HepG2 (cell line): Measurements from ENCODE around the gene DDIT4. TPM values are rescaled to one million over a fixed set of nuclear protein-coding genes. Genes with fewer than 3 reads are reported as not detected.

ENCODE experiments used
- AKAP8 ChIP-seq: sonication (generic); formaldehyde crosslinking; IDR thresholded peaks from 2 replicates; pipeline ENCODE4 v1.5.1; 2020; ENCODE audit warnings: mild to moderate bottlenecking, missing genetic modification reagents
- FIP1L1 ChIP-seq: fragments of 200-400 bp; formaldehyde crosslinking; IDR thresholded peaks from 2 replicates; pipeline ENCODE4 v1.6.1; 2018; ENCODE audit warnings: low read depth, mild to moderate bottlenecking, low read length, moderate library complexity, borderline replicate concordance; ENCODE audit not compliant: insufficient read depth
- FOSL1 ChIP-seq: sonication (generic); formaldehyde crosslinking; IDR thresholded peaks from 2 replicates; pipeline ENCODE4 v1.9.0; 2021; ENCODE audit warnings: missing genetic modification reagents, borderline replicate concordance
- FOXA3 ChIP-seq: IDR thresholded peaks from 2 replicates; pipeline ENCODE4 v1.6.1; 2016; ENCODE audit warnings: missing genetic modification reagents, missing compliant biosample characterization
- JDP2 ChIP-seq: sonication (generic); formaldehyde crosslinking; IDR thresholded peaks from 2 replicates; pipeline ENCODE4 v1.8.1; 2022; ENCODE audit warnings: missing genetic modification reagents, borderline replicate concordance
- NFRKB ChIP-seq: fragments of 450-650 bp; IDR thresholded peaks from 2 replicates; pipeline ENCODE4 v1.6.1; 2017
- NR1H2 ChIP-seq: sonication (generic); formaldehyde crosslinking; IDR thresholded peaks from 2 replicates; pipeline ENCODE4 v1.8.1; 2022; ENCODE audit warnings: low read depth, missing genetic modification reagents, borderline replicate concordance
- PCBP1 ChIP-seq: fragments of 200-400 bp; formaldehyde crosslinking; IDR thresholded peaks from 2 replicates; pipeline ENCODE4 v1.6.1; 2017; ENCODE audit warnings: mild to moderate bottlenecking, low read depth, low read length, borderline replicate concordance
- PTBP1 ChIP-seq: fragments of 200-400 bp; formaldehyde crosslinking; IDR thresholded peaks from 2 replicates; pipeline ENCODE4 v1.6.1; 2018; ENCODE audit warnings: low read length, low read depth; ENCODE audit not compliant: poor library complexity, severe bottlenecking
- SAFB2 ChIP-seq: sonication (generic); formaldehyde crosslinking; IDR thresholded peaks from 2 replicates; pipeline ENCODE4 v1.5.1; 2020; ENCODE audit warnings: missing genetic modification reagents, low read depth, mild to moderate bottlenecking, borderline replicate concordance
- SRF ChIP-seq: IDR thresholded peaks from 2 replicates; pipeline ENCODE4 v1.6.1; 2011; ENCODE audit warnings: mild to moderate bottlenecking, low read depth, low read length, moderate library complexity
- TBX3 ChIP-seq: fragments of 450-650 bp; IDR thresholded peaks from 2 replicates; pipeline ENCODE4 v1.6.1; 2017; ENCODE audit warnings: antibody characterized with exemption, mild to moderate bottlenecking, inconsistent platforms, borderline replicate concordance
- TRIM24 ChIP-seq: sonication (generic); formaldehyde crosslinking; IDR thresholded peaks from 2 replicates; pipeline ENCODE4 v1.8.0; 2022; ENCODE audit warnings: mild to moderate bottlenecking, missing genetic modification reagents
- U2AF2 ChIP-seq: fragments of 200-400 bp; formaldehyde crosslinking; IDR thresholded peaks from 2 replicates; pipeline ENCODE4 v1.6.1; 2017; ENCODE audit warnings: low read depth, mild to moderate bottlenecking, low read length
- YY1 ChIP-seq: IDR thresholded peaks from 2 replicates; pipeline ENCODE4 v1.6.1; 2011; ENCODE audit warnings: low read length, low read depth, moderate library complexity, mild to moderate bottlenecking; ENCODE audit not compliant: insufficient read depth, insufficient replicate concordance
- ZFP82 ChIP-seq: sonication (generic); formaldehyde crosslinking; IDR thresholded peaks from 2 replicates; pipeline ENCODE4 v1.5.1; 2020; ENCODE audit warnings: mild to moderate bottlenecking, missing genetic modification reagents, borderline replicate concordance
- ZNF17 ChIP-seq: sonication (generic); formaldehyde crosslinking; IDR thresholded peaks from 2 replicates; pipeline ENCODE4 v1.5.0; 2020; ENCODE audit warnings: mild to moderate bottlenecking, missing genetic modification reagents
- ZNF547 ChIP-seq: sonication (generic); formaldehyde crosslinking; IDR thresholded peaks from 2 replicates; pipeline ENCODE4 v1.5.1; 2020; ENCODE audit warnings: mild to moderate bottlenecking, missing genetic modification reagents
- ZNF569 ChIP-seq: sonication (generic); formaldehyde crosslinking; IDR thresholded peaks from 2 replicates; pipeline ENCODE4 v1.5.0; 2020; ENCODE audit warnings: mild to moderate bottlenecking, missing genetic modification reagents, moderate library complexity, borderline replicate concordance
- ZNF703 ChIP-seq: sonication (generic); formaldehyde crosslinking; IDR thresholded peaks from 2 replicates; pipeline ENCODE4 v1.5.1; 2020; ENCODE audit warnings: missing genetic modification reagents, mild to moderate bottlenecking, moderate library complexity, borderline replicate concordance
- ZNF850 ChIP-seq: sonication (generic); formaldehyde crosslinking; conservative IDR thresholded peaks from 2 replicates; pipeline ENCODE4 v1.9.0; 2021; ENCODE audit warnings: mild to moderate bottlenecking, missing genetic modification reagents
- polyA plus RNA-seq, 8 experiments: library from polyadenylated mRNA; depleted of rRNA in 3 of 8; stranded (reverse) in 7 of 8; unstranded in 1 of 8; fragments of >200 nt; fragmentation: Illumina TruSeq in 4 of 8; extraction: Trizol in 4 of 8; gene quantifications; 2 replicates each; pipeline versions ENCODE4 v1.2.1 to v1.2.3, GENCODE V29; 2011 to 2016; ENCODE audit warnings: low read depth in 4 of 8, missing spikeins in 1 of 8, mixed read lengths in 1 of 8; ENCODE audit not compliant: insufficient read depth in 1 of 8
- total RNA-seq, 5 experiments: library from RNA; depleted of rRNA; stranded (reverse); fragments of >200 nt; fragmentation: Illumina TruSeq; extraction: Trizol; gene quantifications; 2 replicates each; pipeline ENCODE4 v1.2.3, GENCODE V29; 2016; ENCODE audit warnings: low read depth in 1 of 5
- TF ChIP-seq, protein P1 (sequence below): sonication (generic); formaldehyde crosslinking; IDR thresholded peaks from 2 replicates; pipeline ENCODE4 v1.4.0; 2020; ENCODE audit warnings: missing genetic modification reagents

The DDIT4 gene
- total and polyA plus RNA-seq, 2 of the 13 experiments (the other 11 are each of a cell fraction or from before 2014, with no cell fraction given): 35.6 to 40.7 TPM

DNA sequence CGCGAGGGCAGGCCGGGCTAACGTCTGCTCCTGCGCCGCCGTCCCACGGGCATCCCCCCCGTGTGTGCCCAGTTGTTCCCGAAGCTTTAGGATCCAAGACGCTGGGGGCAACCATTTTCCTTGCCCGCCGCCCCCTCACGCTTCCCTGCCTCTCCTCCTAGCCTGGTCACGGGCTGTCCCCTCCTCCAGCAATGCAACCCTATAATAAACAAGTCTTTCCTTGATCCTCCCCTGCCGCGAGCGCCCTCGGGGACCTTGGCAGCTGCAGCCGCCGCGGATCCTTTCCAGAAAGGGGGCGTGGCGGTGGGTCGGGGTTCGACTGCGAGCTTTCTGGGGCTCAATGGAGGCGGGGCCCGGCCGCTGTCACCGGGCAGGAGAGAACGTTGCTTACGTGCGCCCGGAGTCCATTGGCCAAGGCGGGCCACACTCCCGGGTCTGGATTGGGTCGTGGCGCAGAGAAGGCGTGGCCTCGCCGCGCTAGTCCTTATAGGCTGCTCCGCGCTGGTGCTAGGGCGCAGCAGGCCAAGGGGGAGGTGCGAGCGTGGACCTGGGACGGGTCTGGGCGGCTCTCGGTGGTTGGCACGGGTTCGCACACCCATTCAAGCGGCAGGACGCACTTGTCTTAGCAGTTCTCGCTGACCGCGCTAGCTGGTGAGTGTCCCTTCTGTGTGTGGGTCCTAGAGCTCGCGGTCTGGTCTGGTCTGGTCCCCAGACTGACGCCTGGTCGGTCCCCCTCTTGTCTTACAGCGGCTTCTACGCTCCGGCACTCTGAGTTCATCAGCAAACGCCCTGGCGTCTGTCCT, at the start of gene DDIT4 (continued):
- TF ChIP-seq FOSL1 (peak; percentile 14; the same call in 1 of the 2 replicates), FIP1L1 (no peak; the same call in 1 of the 2 replicates), JDP2 (CRISPR knock-in tag) (no peak; the same call in 1 of the 2 replicates), AKAP8 (peak; percentile 86; the same call in 1 of the 2 replicates), TBX3 (peak; percentile 28; the same call in 1 of the 2 replicates), ZNF703 (CRISPR knock-in tag) (peak; percentile 84; the same call in 1 of the 2 replicates), ZNF17 (CRISPR knock-in tag) (no peak), YY1 (peak; percentile 63), ZNF569 (CRISPR knock-in tag) (no peak), SRF (0 out of 2 replicates have a peak, but pooled peaks have one; percentile 4), NR1H2 (CRISPR knock-in tag) (peak; percentile 55; the same call in 1 of the 2 replicates), ZFP82 (no peak; the same call in 1 of the 2 replicates), PTBP1 (peak; percentile 50), ZNF547 (CRISPR knock-in tag) (0 out of 2 replicates have a peak, but pooled peaks have one; percentile 56), PCBP1 (no peak), FOXA3 (CRISPR knock-in tag) (peak; percentile 44; the same call in 1 of the 2 replicates), TRIM24 (CRISPR knock-in tag) (no peak), NFRKB (no peak), U2AF2 (no peak), ZNF850 (no peak), SAFB2 (CRISPR knock-in tag) (peak; percentile 94)
- TF ChIP-seq, protein P1, sequence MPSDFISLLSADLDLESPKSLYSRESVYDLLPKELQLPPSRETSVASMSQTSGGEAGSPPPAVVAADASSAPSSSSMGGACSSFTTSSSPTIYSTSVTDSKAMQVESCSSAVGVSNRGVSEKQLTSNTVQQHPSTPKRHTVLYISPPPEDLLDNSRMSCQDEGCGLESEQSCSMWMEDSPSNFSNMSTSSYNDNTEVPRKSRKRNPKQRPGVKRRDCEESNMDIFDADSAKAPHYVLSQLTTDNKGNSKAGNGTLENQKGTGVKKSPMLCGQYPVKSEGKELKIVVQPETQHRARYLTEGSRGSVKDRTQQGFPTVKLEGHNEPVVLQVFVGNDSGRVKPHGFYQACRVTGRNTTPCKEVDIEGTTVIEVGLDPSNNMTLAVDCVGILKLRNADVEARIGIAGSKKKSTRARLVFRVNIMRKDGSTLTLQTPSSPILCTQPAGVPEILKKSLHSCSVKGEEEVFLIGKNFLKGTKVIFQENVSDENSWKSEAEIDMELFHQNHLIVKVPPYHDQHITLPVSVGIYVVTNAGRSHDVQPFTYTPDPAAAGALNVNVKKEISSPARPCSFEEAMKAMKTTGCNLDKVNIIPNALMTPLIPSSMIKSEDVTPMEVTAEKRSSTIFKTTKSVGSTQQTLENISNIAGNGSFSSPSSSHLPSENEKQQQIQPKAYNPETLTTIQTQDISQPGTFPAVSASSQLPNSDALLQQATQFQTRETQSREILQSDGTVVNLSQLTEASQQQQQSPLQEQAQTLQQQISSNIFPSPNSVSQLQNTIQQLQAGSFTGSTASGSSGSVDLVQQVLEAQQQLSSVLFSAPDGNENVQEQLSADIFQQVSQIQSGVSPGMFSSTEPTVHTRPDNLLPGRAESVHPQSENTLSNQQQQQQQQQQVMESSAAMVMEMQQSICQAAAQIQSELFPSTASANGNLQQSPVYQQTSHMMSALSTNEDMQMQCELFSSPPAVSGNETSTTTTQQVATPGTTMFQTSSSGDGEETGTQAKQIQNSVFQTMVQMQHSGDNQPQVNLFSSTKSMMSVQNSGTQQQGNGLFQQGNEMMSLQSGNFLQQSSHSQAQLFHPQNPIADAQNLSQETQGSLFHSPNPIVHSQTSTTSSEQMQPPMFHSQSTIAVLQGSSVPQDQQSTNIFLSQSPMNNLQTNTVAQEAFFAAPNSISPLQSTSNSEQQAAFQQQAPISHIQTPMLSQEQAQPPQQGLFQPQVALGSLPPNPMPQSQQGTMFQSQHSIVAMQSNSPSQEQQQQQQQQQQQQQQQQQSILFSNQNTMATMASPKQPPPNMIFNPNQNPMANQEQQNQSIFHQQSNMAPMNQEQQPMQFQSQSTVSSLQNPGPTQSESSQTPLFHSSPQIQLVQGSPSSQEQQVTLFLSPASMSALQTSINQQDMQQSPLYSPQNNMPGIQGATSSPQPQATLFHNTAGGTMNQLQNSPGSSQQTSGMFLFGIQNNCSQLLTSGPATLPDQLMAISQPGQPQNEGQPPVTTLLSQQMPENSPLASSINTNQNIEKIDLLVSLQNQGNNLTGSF (CRISPR knock-in tag): peak; percentile 90
